HG02852 (cell line): ENCODE results near the gene CLIP3.

Experiments used
- ATAC-seq: cut with Tn5 transposase; IDR thresholded peaks from one replicate; pipeline ENCODE4 v1.9.1; 2021; ENCODE audit warnings: mild to moderate bottlenecking, moderate library complexity; ENCODE audit not compliant: unreplicated experiment

The CLIP3 gene

DNA sequence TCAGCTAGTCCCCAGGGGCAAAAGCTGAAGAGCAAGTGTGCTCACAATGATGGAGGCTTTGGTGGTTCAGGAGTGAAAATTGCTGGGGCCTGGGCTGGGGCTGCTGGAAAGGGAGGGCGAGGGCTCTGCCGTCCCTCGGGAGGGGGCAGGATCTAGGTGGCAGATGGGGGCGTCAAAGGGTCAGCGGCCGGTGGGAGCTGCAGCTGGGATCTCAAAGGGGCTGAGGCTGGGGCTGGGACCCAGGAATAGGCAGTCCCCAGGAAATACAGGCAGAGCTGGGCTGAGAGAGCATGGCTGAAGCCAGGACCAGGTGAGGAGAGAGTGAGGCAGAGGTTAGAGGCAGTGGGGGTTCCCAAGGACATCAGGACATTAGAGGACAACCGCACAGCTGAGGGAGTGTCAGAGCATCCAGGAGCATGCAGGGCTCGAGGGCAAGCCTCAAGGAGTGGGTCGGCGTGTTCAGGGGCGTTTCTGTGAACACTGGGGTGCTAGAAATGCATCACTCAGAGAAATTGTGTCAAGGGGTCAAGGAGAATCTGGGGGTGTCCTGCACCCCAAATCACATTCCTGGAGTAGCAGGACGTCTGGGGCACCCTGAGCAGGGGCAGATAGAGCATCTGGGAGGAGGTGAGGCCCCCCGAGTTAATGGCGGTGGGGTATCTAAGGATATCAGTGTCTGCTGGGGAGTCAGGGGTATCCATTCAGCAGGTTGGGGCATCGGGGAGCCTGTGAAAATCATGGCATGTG is 22.9 kb downstream of the CLIP3 start:
- ATAC-seq = no peak

DNA sequence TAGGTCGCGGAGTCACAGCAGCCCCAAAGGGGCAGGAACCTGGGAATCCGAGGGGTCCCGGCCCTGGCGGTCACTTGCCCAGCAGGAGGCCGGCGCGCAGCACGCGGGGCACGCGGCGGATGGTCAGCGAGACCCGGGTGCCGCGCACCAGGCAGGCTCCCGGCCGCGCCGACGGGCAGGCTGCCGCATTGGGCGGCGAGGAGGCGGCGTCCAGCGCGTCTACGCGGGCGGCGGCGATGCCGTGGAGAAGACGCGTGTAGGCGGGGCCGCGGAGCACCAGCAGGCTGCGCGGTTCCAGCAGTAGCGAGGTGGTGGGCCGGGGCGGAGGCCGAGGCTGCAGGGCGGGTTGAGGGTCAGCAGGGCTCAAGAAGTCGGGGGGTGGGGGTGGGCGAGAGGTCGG is 23.5 kb downstream of the CLIP3 start:
- ATAC-seq = no peak

DNA sequence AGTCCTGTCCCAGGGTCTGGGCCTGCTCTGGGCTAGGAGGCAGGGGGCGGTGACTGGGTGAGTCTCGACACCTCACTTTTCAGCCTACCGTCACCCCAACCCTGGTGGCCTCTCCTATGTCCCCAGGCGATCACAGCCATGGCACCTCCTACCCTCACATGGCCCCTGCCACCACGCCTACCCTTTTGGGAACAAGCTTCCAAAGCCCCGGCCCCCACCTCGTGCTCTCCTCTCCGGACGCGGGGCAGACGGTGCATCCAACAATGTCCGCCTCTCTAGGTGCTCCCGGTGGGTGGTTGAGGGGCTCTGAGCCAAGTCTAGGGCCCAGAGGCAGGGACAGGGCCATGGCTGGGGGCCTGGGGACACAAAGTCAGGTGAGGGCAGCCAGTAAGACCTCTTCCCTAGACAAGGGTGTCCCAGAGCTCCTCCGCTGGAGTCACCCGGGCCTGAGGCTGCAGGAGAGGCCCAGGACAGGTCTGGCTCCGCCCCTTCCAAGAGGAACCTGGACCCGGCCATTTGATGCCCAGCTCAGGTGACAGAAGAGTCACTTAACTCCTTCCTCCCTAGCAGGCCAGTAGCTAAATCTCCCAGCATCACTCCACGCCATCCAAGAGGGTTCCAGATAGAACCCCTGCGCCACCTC is 24.2 kb downstream of the CLIP3 start, which contains the start of gene SYNE4:
SYNE4 (minus strand) TSS at position 478 of the 643 bp plus-strand sequence; CDS start at position 346, 132 bp downstream.
- no peak for ATAC-seq

DNA sequence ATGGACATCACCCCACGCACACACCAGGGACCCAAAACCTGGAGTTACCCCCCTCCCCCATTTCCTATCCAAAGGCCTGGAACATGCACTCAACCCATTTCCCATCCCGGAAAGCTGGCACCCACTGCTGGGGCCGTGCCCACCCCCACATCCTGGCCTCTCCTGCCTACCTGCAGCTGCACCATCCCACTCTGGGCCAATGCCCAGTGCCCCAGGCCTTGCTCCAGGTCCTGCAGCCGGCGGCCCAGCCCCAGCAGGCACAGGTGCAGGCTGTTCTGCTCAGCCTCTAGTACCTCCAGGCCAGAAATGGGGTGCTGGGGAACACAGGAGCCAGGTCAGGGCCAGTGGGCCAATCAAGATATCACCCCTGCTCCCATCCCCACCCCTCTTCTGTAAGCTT is 25.7 kb downstream of the CLIP3 start:
- no peak for ATAC-seq

DNA sequence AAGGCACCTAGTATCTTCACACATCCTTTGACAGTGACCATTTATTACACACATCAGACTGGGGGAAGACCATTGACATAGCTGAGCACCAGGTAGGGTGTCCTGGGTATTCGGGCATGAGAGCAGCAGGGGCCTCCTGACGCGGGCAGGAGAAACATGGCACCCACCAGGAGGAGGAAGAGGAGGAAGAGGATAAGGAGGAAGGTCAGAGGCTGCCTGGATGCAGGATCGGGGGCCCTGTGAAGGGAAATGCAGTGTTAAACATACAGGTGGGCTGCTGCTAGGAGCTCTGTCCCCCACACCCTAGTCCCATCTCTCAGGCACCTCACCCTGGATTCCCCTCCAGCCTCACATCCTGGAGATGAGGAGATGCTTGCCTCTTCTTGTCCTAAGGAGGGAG is 29.4 kb downstream of the CLIP3 start:
- ATAC-seq = no peak

DNA sequence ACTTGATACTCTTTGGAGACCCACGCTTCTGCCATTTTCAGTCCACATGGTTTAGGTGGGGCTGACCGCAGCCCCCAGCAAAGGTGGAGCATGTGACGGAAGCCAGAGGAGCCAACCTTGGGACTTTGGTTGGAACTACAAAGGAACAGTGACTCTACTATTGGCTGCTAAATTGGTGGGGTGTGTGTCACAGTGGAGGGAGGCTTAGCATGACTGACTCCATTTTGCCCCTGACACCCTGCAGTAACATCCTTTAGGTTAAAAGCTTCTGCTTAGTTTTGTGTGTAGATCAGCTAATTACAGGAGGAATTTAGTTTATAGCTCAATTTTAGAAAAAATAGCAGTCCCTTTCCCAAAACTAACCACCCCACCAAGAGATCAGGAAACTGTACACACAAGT is 31.1 kb downstream of the CLIP3 start:
- no peak for ATAC-seq

DNA sequence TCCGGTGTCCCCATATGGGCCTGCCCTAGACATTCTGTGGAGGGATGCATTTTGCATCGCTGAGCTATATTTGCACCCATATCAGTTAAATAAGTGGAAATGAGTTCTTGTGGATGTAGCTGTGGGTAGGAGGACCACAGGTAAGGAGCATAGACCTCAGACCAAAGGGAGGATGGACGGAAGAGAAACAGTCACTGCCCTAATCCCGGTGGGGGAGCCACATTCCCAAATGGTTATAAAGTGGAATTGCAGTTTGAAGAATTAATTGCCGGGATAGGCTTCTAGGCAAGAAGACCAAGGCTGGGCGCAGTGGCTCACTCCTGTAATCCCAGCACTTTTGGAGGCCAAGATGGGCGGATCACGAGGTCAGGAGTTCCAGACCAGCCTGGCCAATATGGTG is 35.9 kb downstream of the CLIP3 start:
- no peak for ATAC-seq

DNA sequence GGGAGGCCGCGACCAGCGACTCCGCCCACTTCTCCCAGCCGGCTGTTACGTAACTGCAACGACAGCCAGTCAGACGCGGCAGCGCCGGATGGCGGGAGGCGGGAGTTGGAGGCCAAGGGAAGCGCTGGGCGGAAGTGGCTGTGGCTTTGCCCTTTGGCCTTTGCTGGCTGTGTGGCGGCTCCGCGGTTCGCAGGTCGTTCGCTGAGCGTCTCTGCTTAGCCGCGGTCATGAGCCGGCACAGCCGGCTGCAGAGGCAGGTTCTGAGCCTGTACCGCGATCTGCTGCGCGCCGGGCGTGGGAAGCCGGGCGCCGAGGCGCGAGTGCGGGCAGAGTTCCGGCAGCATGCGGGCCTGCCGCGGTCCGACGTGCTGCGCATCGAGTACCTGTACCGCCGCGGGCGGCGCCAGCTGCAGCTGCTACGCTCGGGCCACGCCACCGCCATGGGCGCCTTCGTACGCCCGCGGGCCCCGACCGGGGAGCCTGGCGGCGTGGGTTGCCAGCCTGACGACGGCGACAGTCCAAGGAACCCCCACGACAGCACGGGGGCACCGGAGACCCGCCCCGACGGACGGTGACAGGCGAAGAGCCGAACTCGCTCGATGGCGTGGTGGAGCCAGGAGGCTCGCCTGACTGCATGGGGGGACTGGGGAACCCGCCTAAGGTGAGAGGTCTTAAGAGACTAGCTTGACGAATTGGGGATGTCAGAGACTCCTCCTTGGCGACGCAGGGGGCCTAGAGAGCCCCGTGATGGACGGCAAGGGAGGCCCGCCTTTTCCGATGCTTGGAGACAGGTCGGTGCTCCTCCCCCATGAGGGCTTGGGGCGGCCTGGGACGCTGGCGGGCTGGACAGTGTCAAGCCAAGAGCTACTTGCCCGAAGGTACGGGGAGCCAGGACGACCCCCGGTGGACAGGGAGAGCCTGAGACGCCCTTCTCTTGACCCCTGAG is 37.4 kb downstream of the CLIP3 start, which contains the start of gene SDHAF1:
SDHAF1 (plus strand) TSS at position 141 of the 946 bp plus-strand sequence; CDS start at position 228, 87 bp downstream.
- ATAC-seq = peak; percentile 83

DNA sequence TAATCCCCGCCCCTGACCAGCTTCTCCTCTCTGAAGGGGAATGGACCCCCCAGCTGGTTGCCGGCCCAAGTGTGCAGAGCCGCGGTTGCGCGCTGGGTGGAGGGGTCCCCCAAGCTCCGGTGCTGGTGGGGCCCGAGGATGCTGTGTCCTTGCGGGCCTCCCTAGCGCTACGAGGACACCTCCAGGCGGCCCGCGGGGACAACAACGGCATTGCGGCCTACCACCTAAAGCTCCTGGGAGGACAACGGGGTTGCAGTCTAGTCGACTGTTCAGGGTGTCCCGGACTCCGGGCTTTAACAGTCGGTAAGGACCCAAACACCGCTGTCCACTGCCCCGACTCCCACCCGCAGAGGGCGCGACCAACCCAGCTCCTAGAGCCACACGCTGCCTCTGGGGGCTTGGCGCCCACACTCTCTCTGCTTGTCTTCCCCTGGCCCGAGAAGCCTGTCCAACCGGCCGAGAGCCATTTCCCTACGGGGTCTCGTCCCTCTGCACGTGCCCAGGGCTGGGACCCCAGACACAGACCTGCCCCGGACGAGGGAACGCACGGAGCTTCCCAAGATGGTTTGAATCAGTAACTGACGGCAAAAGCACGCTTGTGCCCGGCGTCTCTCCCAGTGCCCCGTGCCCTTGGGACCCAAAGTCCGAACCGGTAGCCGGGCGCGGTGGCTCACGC is 38.6 kb downstream of the CLIP3 start:
- ATAC-seq = no peak

DNA sequence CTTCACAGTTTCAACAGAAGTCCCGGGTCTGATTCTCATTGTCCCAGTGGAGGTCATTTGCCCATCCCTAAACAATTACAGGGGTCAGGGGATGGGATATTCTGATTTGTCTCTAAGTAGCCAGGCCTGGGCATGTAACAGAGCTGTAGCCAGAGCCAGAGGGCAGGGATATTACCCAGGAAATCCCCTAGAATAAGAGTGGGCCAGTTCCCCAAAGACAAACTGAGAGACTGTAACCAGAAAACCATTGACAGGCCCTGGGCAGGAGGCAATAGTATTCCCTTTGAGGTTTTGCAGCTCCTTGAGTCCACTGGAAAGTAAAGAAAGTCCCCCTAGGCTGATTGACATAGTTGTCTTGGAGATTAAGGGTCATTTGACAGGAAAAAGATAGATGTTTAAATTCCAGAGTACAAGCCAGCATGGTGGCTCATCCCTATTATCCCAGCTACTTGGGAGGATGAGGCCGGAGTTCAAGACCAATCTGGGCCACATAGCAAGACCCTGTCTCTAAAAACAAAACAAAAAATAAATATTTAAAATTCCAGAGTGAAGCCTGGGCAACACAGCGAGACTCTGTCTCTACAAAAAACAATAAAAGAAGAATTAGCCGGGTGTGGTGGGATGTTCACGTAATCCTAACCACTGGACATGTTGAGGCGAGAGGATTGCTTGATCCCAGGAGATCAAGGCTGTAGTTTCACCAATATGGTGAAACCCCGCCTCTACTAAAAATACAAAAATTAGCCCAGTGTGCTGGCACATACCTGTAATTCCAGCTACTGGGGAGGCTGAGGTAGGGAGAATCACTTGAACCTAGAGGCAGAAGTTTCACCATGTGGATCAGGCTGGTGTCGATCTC is 39.5 kb downstream of the CLIP3 start:
- ATAC-seq = no peak

DNA sequence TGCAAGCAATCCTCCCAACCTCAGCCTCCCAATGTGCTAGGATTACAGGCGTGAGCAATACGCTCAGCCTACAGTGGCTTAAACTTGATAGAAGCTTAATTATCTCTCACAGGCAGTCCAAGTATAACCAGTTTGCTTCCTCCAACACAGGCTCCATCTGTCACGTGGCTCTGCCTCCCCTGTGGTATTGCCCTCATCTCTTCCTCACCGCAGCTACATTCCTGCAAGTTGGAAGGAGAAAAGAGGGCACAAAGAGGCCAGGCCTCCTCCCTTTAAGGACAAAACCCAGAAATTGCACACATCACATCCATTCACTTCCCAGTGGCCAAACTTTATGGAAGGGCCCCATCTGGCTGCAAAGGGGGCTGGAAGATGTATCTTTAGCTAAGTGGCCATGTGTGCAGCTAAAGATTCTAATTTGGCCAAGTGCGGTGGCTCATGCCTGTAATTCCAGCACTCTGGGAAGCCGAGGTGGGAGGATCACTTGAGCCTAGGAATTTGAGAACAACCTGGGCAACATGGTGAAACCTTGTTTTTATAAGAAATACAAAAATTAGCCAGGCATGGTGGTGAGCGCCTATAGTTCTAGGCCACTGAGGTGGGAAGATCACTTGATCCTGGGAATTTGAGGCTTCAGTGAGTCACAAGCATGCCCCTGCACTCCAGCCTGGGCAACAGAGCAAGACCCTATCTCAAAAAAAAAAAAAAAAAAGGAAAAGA is 40.8 kb downstream of the CLIP3 start:
- ATAC-seq = no peak

DNA sequence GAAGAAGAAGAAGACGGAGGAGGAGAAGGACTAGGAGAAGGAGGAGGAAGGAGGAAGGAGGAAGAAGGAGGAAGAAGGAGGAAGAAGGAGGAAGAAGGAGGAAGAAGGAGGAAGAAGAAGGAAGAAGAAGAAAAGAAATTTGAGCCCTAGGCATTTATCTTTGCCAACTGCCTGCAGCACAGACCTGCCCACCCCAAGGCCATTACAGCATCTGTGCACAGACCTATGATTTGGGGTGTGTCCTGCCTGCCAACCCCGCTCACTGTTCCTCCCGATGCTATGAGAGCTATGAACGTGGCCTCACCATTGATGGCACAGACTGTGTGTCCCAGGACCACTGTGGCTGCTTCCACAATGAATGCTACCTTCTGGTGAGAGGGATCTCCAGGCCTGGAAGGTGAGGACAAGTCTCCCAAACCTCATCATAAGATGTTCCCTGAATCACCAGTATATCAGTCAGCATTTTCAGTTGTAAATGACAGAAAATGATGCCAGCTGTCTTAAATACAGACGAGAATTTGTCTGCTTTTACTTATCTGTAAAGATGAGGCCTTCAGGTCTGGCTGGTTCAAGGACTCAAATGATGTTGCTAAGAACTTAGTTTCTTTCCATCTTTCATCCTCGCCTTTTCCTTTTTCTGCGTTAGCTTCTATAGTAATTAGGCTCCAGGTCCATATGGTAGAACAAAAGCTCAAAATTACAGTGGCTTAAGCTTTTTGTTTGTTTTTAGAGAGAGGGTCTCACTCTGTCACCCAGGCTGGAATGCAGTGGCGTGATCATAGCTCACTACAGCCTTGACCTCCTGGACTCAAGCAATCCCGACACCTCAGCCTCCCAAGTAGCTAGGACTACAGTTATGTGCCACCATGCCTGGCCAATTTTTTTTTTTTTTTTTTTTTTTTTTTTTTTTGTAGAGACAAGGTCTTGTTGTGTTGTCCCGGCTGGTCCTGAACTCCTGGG is 41.6 kb downstream of the CLIP3 start:
- ATAC-seq = no peak

DNA sequence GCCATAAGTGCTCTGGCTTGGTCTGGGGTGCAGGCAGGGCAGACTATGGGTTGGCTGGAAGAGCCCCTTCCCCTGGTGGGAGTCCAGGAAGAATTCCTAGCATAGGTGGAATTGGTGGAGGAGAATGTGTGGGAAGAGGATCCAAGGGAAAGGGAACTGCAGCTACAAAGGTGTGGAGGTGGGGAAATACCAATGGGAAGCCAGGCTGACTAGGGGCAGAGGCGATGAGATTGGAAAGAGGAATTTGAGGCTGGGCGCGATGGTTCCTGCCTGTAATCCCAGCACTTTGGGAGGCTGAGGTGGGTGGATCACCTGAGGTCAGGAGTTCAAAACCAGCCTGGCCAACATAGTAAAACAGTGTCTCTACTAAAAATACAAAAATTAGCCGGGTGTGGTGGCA is 42.5 kb downstream of the CLIP3 start:
- no peak for ATAC-seq

DNA sequence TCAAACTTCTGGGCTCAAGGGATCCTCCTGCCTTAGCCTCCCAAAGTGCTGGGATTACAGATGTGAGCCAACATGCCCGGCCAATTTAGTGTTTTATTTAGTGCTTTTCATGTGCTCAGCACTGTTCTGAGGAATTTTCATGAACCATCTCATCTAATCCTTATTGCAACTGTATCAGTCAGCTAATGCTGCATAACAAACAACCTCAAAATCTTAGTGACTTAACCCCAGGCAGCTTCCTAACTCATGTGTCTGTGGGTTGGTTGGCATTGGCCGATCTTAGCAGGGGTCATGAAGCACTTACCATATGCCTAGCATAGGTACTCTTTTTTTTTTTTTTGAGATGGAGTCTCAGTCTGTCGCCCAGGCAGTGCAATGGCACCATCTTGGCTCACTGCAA is 43.8 kb downstream of the CLIP3 start:
- no peak for ATAC-seq

DNA sequence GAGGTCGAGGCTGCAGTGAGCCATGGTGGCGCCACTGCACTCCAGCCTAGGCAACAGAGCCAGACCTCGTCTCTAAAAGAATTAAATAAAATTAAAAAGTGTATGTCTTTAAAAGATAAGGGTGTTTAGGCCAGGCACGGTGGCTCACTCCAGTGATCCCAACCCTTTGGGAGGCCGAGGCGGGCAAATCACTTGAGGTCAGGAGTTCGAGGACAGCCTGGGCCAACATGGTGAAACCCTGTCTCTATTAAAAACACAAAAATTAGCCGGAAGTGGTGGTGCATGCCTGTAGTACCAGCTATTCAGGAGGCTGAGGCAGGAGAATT is 45.1 kb downstream of the CLIP3 start:
- no peak for ATAC-seq

DNA sequence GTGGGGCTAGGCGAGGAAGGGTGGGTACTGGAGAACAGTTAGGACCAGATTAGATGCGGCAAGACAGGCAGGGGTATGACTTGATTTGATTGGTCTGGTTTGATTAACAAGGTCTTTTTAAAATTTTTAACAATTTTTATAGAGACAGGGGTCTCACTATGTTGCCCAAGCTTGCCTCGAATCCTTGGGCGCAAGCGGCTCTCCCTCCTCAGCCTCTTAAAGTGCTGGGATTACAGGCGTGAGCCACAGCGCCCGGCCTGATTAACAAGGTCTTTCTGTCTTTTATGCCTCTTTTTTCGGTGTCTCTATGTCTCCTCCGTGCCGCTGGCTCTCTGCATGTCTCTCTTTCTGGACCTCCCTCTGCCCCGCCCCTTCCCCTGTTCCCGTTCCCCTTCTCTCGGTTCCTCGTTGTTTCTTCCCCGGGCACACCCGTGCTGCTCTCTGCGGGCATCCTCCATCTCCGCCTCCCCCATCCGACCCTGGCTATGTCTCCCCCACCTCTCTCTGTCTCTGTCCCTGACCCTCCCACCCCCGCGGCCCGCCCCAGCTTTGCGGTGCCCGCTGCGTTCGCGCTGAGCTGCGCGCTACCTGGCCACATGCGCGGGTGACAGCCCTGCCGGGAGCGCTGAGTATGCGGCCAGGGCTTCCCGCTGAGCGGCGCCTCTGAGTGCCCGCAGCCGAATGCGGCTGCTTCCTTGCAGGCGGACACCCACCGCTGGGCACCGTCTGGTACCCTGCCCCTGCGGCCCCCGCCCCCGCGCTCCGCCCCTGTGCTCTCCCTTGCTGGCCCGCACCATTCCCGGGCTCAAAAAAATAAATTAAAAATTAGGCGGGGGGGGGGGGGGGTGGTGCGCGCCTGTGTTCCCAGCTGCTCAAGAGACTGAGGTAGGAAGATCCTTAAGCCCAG is 45.8 kb downstream of the CLIP3 start:
- no peak for ATAC-seq

DNA sequence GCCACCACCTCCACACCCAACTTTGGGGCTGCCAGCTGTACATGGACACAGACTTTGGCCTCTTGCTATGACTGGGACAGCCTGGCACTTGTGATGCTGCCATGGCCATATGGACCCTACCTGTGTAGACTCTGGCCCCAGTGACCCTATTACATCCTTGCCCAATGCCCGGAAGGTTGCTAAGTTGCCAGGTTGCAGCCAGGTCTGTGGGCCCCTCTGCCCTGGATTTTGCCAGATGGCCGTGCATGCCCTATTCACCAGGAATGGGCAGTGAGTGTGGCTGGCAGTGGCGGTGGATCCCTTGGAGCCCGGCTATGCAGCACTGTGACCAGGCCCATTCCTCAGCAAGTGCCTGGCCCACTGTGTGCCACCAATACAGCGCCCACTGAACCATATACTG is 46.6 kb downstream of the CLIP3 start:
- ATAC-seq = no peak
